ENCODE measurements around the gene AP3B2.

- TF ChIP-seq CTCF (IDR thresholded peaks at IDR 0.05; ENCODE audit: extremely low read depth in 1 of 2, insufficient read depth in 1 of 2, low read depth in 1 of 2, low read length in 2 of 2): no peak
- no peak for TF ChIP-seq GATA2 (IDR thresholded peaks at IDR 0.05; ENCODE audit: insufficient read depth, insufficient read length, low read depth, low read length)
- TF ChIP-seq EZH2 (IDR thresholded peaks at IDR 0.05; ENCODE audit: borderline replicate concordance, low read depth, low read length, severe bottlenecking): no peak
- TF ChIP-seq MAX (IDR thresholded peaks at IDR 0.05; ENCODE audit: insufficient read depth, insufficient read length): no peak
- TF ChIP-seq JUN (IDR thresholded peaks at IDR 0.05; ENCODE audit: borderline replicate concordance, insufficient read depth, insufficient read length, low read depth): no peak
Observed at GRCh38 chr15:82726816-82727215, 17.1 kb upstream of the AP3B2 start.
